ENCODE results near the gene ARIH2. TPM values are rescaled to one million over a fixed set of nuclear protein-coding genes. Genes with fewer than 3 reads are reported as not detected.

The ARIH2 gene
- total and polyA plus RNA-seq, 7 donors, result 33.0 to 165 (median 94.9) TPM

- 81 to 91% methylated on average over 4 of the region's 4 CpGs for WGBS, 2 donors
- TF ChIP-seq POLR2A (IDR thresholded peaks at IDR 0.05) (no peak), CTCF (IDR thresholded peaks at IDR 0.05) (no peak), EP300 (IDR thresholded peaks at IDR 0.05) (no peak), POLR2AphosphoS5 (IDR thresholded peaks at IDR 0.05) (no peak)
- no peak for DNase-seq
- intact Hi-C loops (cut with DNase I), result no loop called here
- no peak overlapping the region for H3K27ac ChIP-seq
- H3K9me3 ChIP-seq, result no peaks in the 10 kb centered on the region
- H3K36me3 ChIP-seq, result peaks cover 0 to 7% (median 0%) of the 10 kb centered on the region in 4 donors
- H3K4me1 ChIP-seq, result peaks cover 0 to 17% (median 0%) of the 10 kb centered on the region in 4 donors
- no peaks in the 10 kb centered on the region for H3K27me3 ChIP-seq
- H3K4me3 ChIP-seq, result no peak overlapping the region
These were observed 27.4 kb downstream of the ARIH2 start for GRCh38 chr3:48945891-48946549.

GRCh38 chr3:48949376-48949717 is 30.7 kb downstream of the ARIH2 start:
- H3K36me3 ChIP-seq, result peaks cover 5 to 19% (median 9%) of the 10 kb centered on the region in 4 donors
- 75 to 79% methylated on average over 2 of the region's 2 CpGs for WGBS, 2 donors
- H3K4me3 ChIP-seq, result no peak overlapping the region
- TF ChIP-seq CTCF (IDR thresholded peaks at IDR 0.05), result no peak
- no peak for TF ChIP-seq POLR2A (IDR thresholded peaks at IDR 0.05)
- intact Hi-C loops (cut with DNase I), result no loop called here
- H3K9me3 ChIP-seq, result no peaks in the 10 kb centered on the region
- no peaks in the 10 kb centered on the region for H3K27me3 ChIP-seq
- H3K27ac ChIP-seq, result peak overlapping the region in 3 of 4 donors; percentile 28 to 60 (median 45)
- H3K4me1 ChIP-seq, result peaks cover 0 to 17% (median 0%) of the 10 kb centered on the region in 4 donors
- DNase-seq, result no peak

GRCh38 chr3:48950051-48950450 is 31.4 kb downstream of the ARIH2 start:
- H3K36me3 ChIP-seq, result peaks cover 5 to 18% (median 9%) of the 10 kb centered on the region in 4 donors
- H3K27me3 ChIP-seq, result no peaks in the 10 kb centered on the region
- peaks cover 0 to 17% (median 0%) of the 10 kb centered on the region in 4 donors for H3K4me1 ChIP-seq
- intact Hi-C loops (cut with DNase I), result no loop called here
- peak overlapping the region in 2 of 4 donors; percentile 15 to 60 for H3K27ac ChIP-seq
- no peaks in the 10 kb centered on the region for H3K9me3 ChIP-seq
- WGBS, 2 donors, result 86 to 92% methylated on average over 1 of the region's 1 CpG
- H3K4me3 ChIP-seq, result no peak overlapping the region
- TF ChIP-seq CTCF (IDR thresholded peaks at IDR 0.05) (no peak), POLR2AphosphoS5 (IDR thresholded peaks at IDR 0.05) (no peak), POLR2A (IDR thresholded peaks at IDR 0.05) (no peak), EP300 (IDR thresholded peaks at IDR 0.05) (no peak)
- DNase-seq, result no peak

- no peaks in the 10 kb centered on the region for H3K9me3 ChIP-seq
These were observed 33.1 kb downstream of the ARIH2 start for GRCh38 chr3:48951764-48952163.

More at GRCh38 chr3:48951764-48952163, 33.1 kb downstream of the ARIH2 start:
- intact Hi-C loops (cut with DNase I), result no loop called here
- 90% methylated on average over 4 of the region's 4 CpGs for WGBS, 2 donors
- H3K4me3 ChIP-seq, result no peak overlapping the region
- H3K27me3 ChIP-seq, result no peaks in the 10 kb centered on the region
- peaks cover 0 to 17% (median 0%) of the 10 kb centered on the region in 4 donors for H3K4me1 ChIP-seq
- no peak for DNase-seq
- TF ChIP-seq POLR2AphosphoS5 (IDR thresholded peaks at IDR 0.05), result no peak
- no peak for TF ChIP-seq CTCF (IDR thresholded peaks at IDR 0.05)
- no peak for TF ChIP-seq POLR2A (IDR thresholded peaks at IDR 0.05)
- TF ChIP-seq EP300 (IDR thresholded peaks at IDR 0.05), result no peak
- no peak overlapping the region for H3K27ac ChIP-seq
- H3K36me3 ChIP-seq, result peaks cover 5 to 14% (median 9%) of the 10 kb centered on the region in 4 donors
